HepG2 (cell line): Measurements from ENCODE around the gene BTBD19. TPM values are rescaled to one million over a fixed set of nuclear protein-coding genes. Genes with fewer than 3 reads are reported as not detected.
A peak's percentile ranks its signal among the peaks of the same experiment; 100 is the strongest.

ENCODE experiments used
- ATRX ChIP-seq: sonication (generic); formaldehyde crosslinking; IDR thresholded peaks from 2 replicates; pipeline ENCODE4 v1.4.0; 2020; ENCODE audit warnings: missing genetic modification reagents, borderline replicate concordance
- BRCA1 ChIP-seq: sonication (generic); formaldehyde crosslinking; IDR thresholded peaks from 2 replicates; pipeline ENCODE4 v1.4.0; 2020; ENCODE audit warnings: missing genetic modification reagents
- DNMT3B ChIP-seq: conservative IDR thresholded peaks from 2 replicates; pipeline ENCODE4 v1.6.1; 2016; ENCODE audit warnings: missing biosample characterization, control low read depth
- EEA1 ChIP-seq: sonication (generic); formaldehyde crosslinking; IDR thresholded peaks from 2 replicates; pipeline ENCODE4 v1.5.1; 2020; ENCODE audit warnings: mild to moderate bottlenecking, missing genetic modification reagents, borderline replicate concordance
- EP300 ChIP-seq, 3 experiments: sonication (generic) in 1 of 3; formaldehyde crosslinking in 1 of 3; IDR thresholded peaks; 2 replicates each; pipeline versions ENCODE4 v1.5.1 to v1.6.1; 2011 to 2020; ENCODE audit warnings: low read depth in 2 of 3, low read length in 2 of 3, borderline replicate concordance in 1 of 3, improper control_type of control experiment in 1 of 3, mild to moderate bottlenecking in 1 of 3, missing genetic modification reagents in 1 of 3, moderate library complexity in 1 of 3
- FLYWCH1 ChIP-seq: sonication (generic); formaldehyde crosslinking; IDR thresholded peaks from 2 replicates; pipeline ENCODE4 v1.8.1; 2023; ENCODE audit warnings: mild to moderate bottlenecking, missing genetic modification reagents
- GLI4 ChIP-seq: sonication (generic); formaldehyde crosslinking; IDR thresholded peaks from 2 replicates; pipeline ENCODE4 v1.5.1; 2020; ENCODE audit warnings: missing genetic modification reagents, mild to moderate bottlenecking, moderate library complexity, borderline replicate concordance
- HOXD1 ChIP-seq: sonication (generic); formaldehyde crosslinking; IDR thresholded peaks from 2 replicates; pipeline ENCODE4 v1.5.0; 2020; ENCODE audit warnings: missing genetic modification reagents
- LBX2 ChIP-seq: sonication (generic); formaldehyde crosslinking; IDR thresholded peaks from 2 replicates; pipeline ENCODE4 v1.5.0; 2020; ENCODE audit warnings: missing genetic modification reagents, mild to moderate bottlenecking, borderline replicate concordance
- MATR3 ChIP-seq: sonication (generic); formaldehyde crosslinking; IDR thresholded peaks from 2 replicates; pipeline ENCODE4 v1.4.0; 2020; ENCODE audit warnings: missing genetic modification reagents
- NBN ChIP-seq: fragments of 450-650 bp; conservative IDR thresholded peaks from 2 replicates; pipeline ENCODE4 v1.6.1; 2017
- RARG ChIP-seq: sonication (generic); formaldehyde crosslinking; IDR thresholded peaks from 2 replicates; pipeline ENCODE4 v1.4.0; 2020; ENCODE audit warnings: low read depth, mild to moderate bottlenecking, missing genetic modification reagents
- SAP130 ChIP-seq: IDR thresholded peaks from 2 replicates; pipeline ENCODE4 v1.6.1; 2016; ENCODE audit warnings: low read depth
- STAT6 ChIP-seq: sonication (generic); formaldehyde crosslinking; IDR thresholded peaks from 2 replicates; pipeline ENCODE4 v1.4.0; 2020; ENCODE audit warnings: missing genetic modification reagents, mild to moderate bottlenecking, borderline replicate concordance
- U2AF2 ChIP-seq: fragments of 200-400 bp; formaldehyde crosslinking; IDR thresholded peaks from 2 replicates; pipeline ENCODE4 v1.6.1; 2017; ENCODE audit warnings: low read depth, mild to moderate bottlenecking, low read length
- ZC3H4 ChIP-seq: sonication (generic); formaldehyde crosslinking; IDR thresholded peaks from 2 replicates; pipeline ENCODE4 v1.4.0; 2020; ENCODE audit warnings: missing genetic modification reagents, borderline replicate concordance
- ZEB1 ChIP-seq: IDR thresholded peaks from 2 replicates; pipeline ENCODE4 v1.6.1; 2012; ENCODE audit warnings: mild to moderate bottlenecking, low read depth, inconsistent platforms; ENCODE audit not compliant: insufficient replicate concordance
- ZNF121 ChIP-seq: sonication (generic); formaldehyde crosslinking; IDR thresholded peaks from 2 replicates; pipeline ENCODE4 v1.5.0; 2020; ENCODE audit warnings: mild to moderate bottlenecking, missing genetic modification reagents
- ZNF512B ChIP-seq: sonication (generic); formaldehyde crosslinking; IDR thresholded peaks from 2 replicates; pipeline ENCODE4 v1.5.1; 2020; ENCODE audit warnings: missing genetic modification reagents, mild to moderate bottlenecking, borderline replicate concordance
- ZSCAN31 ChIP-seq: sonication (generic); formaldehyde crosslinking; IDR thresholded peaks from 2 replicates; pipeline ENCODE4 v1.5.0; 2020; ENCODE audit warnings: low read depth, mild to moderate bottlenecking, missing genetic modification reagents
- polyA plus RNA-seq, 8 experiments: library from polyadenylated mRNA; depleted of rRNA in 3 of 8; stranded (reverse) in 7 of 8; unstranded in 1 of 8; fragments of >200 nt; fragmentation: Illumina TruSeq in 4 of 8; extraction: Trizol in 4 of 8; gene quantifications; 2 replicates each; pipeline versions ENCODE4 v1.2.1 to v1.2.3, GENCODE V29; 2011 to 2016; ENCODE audit warnings: low read depth in 4 of 8, missing spikeins in 1 of 8, mixed read lengths in 1 of 8; ENCODE audit not compliant: insufficient read depth in 1 of 8
- total RNA-seq, 5 experiments: library from RNA; depleted of rRNA; stranded (reverse); fragments of >200 nt; fragmentation: Illumina TruSeq; extraction: Trizol; gene quantifications; 2 replicates each; pipeline ENCODE4 v1.2.3, GENCODE V29; 2016; ENCODE audit warnings: low read depth in 1 of 5

The BTBD19 gene
- total and polyA plus RNA-seq, 2 of the 13 experiments (the other 11 are each of a cell fraction or from before 2014, with no cell fraction given): 2.7 to 6.7 TPM

- TF ChIP-seq LBX2 (CRISPR knock-in tag) (no peak), U2AF2 (no peak), MATR3 (CRISPR knock-in tag) (no peak), HOXD1 (CRISPR knock-in tag) (no peak), FLYWCH1 (CRISPR knock-in tag) (no peak), ZNF512B (no peak), STAT6 (no peak), BRCA1 (peak; percentile 9; the same call in 1 of the 2 replicates), ZC3H4 (no peak), ZSCAN31 (CRISPR knock-in tag) (peak; percentile 34; the same call in 1 of the 2 replicates), SAP130 (no peak; the same call in 1 of the 2 replicates), EP300 (IDR thresholded peaks at IDR 0.05; ENCODE audit: low read depth in 2 of 2, low read length in 2 of 2) (no peak), EP300 (CRISPR knock-in tag; IDR thresholded peaks at IDR 0.05; ENCODE audit: borderline replicate concordance) (no peak), EEA1 (CRISPR knock-in tag) (no peak), ZNF121 (no peak), GLI4 (CRISPR knock-in tag) (0 out of 2 replicates have a peak, but pooled peaks have one; percentile 26), RARG (CRISPR knock-in tag) (no peak), ATRX (CRISPR knock-in tag) (no peak), NBN (no peak), DNMT3B (CRISPR knock-in tag) (0 out of 2 replicates have a peak, but pooled peaks have one; percentile 19), ZEB1 (no peak)
Observed at GRCh38 chr1:44808938-44809917, 905 bp downstream of the BTBD19 start (continued).
